Osteoblast (primary cell): ENCODE results near the gene FREM1. TPM values are rescaled to one million over a fixed set of nuclear protein-coding genes. Genes with fewer than 3 reads are reported as not detected.
A peak's percentile ranks its signal among the peaks of the same experiment; 100 is the strongest.

Experiments
- DNase-seq: peaks from one replicate; pipeline ENCODE4 v3.0.0; 2011; ENCODE audit warnings: low spot score, mixed read lengths; ENCODE audit not compliant: insufficient read length; ENCODE audit errors: missing footprints
- H2AFZ ChIP-seq: 2 replicates; pipeline ENCODE4 v1.6.0; 2011; ENCODE audit warnings: mild to moderate bottlenecking, low read length
- H3K27ac ChIP-seq: 2 replicates; pipeline ENCODE4 v1.5.1; 2011; ENCODE audit warnings: mild to moderate bottlenecking, low read depth, low read length, moderate library complexity
- H3K27me3 ChIP-seq: 2 replicates; pipeline ENCODE4 v1.6.0; 2012; ENCODE audit warnings: mild to moderate bottlenecking, control low read depth, inconsistent platforms, low read length, moderate library complexity; ENCODE audit not compliant: insufficient read depth
- H3K36me3 ChIP-seq: 2 replicates; pipeline ENCODE4 v1.5.1; 2011; ENCODE audit warnings: mild to moderate bottlenecking, low read length, control low read depth, moderate library complexity; ENCODE audit not compliant: insufficient read depth
- H3K4me1 ChIP-seq: 2 replicates; pipeline ENCODE4 v1.5.1; 2011; ENCODE audit warnings: mild to moderate bottlenecking, low read length, control low read depth, moderate library complexity; ENCODE audit not compliant: insufficient read depth
- H3K4me2 ChIP-seq: 2 replicates; pipeline ENCODE4 v1.6.0; 2011; ENCODE audit warnings: mild to moderate bottlenecking, low read length; ENCODE audit not compliant: insufficient read depth
- H3K4me3 ChIP-seq: fragments of 200-600 bp; sonication (generic); 3 replicates; pipeline ENCODE4 v1.5.1; 2012; ENCODE audit warnings: mild to moderate bottlenecking, low read length, inconsistent platforms; ENCODE audit not compliant: insufficient read depth
- H3K79me2 ChIP-seq: 2 replicates; pipeline ENCODE4 v1.6.0; 2012; ENCODE audit warnings: mild to moderate bottlenecking, low read length, control low read depth, inconsistent platforms; ENCODE audit not compliant: insufficient read depth
- H3K9me3 ChIP-seq: 2 replicates; pipeline ENCODE4 v1.5.1; 2011; ENCODE audit warnings: low read depth, low read length, control low read depth
- H4K20me1 ChIP-seq: 2 replicates; pipeline ENCODE4 v1.6.0; 2012; ENCODE audit warnings: mild to moderate bottlenecking, low read length, control low read depth; ENCODE audit not compliant: insufficient read depth
- small RNA-seq: library from RNA; depleted of rRNA; stranded (forward); fragments of <200 nt; gene quantifications from one replicate; pipeline ENCODE3, GENCODE V24; 2012
- total RNA-seq: library from RNA; depleted of rRNA; stranded (reverse); fragments of >200 nt; gene quantifications from 2 replicates; pipeline ENCODE4 v1.2.3, GENCODE V29; 2012
- TF ChIP-seq, protein P1 (sequence below): IDR thresholded peaks from 2 replicates; pipeline ENCODE4 v1.5.1; 2011; ENCODE audit warnings: mild to moderate bottlenecking, low read depth, low read length, moderate library complexity; ENCODE audit errors: extremely low read depth

FREM1 gene
- total RNA-seq, 1 donor = 0.72 TPM

DNA sequence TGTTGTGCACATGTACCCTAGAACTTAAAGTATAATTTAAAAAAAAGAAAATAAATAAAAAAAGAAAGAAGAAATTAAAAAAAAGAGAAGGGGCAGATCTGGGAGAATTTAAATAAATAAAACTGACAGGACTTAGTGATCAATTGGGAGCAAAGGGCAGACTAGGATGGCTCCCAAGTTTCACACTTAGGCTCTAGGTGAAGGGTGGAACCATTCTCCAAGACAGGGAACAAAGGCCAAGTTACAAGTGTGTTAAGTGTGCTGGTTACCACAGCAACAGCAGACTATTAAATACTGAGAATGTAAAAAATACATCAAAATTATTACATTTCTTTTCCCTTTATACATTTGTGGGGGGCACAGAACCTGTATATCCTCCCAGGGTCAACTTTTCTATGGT, 224.1 kb downstream of the FREM1 start:
- H3K27ac ChIP-seq = peak overlapping the region; percentile 36
- peaks cover 23% of the 10 kb centered on the region for H3K79me2 ChIP-seq
- no peak for DNase-seq
- H3K27me3 ChIP-seq = no peaks in the 10 kb centered on the region
- no peaks in the 10 kb centered on the region for H4K20me1 ChIP-seq
- peaks cover 5% of the 10 kb centered on the region for H3K36me3 ChIP-seq
- H2AFZ ChIP-seq = no peak overlapping the region
- peaks cover 20% of the 10 kb centered on the region for H3K4me1 ChIP-seq
- TF ChIP-seq, protein P1, sequence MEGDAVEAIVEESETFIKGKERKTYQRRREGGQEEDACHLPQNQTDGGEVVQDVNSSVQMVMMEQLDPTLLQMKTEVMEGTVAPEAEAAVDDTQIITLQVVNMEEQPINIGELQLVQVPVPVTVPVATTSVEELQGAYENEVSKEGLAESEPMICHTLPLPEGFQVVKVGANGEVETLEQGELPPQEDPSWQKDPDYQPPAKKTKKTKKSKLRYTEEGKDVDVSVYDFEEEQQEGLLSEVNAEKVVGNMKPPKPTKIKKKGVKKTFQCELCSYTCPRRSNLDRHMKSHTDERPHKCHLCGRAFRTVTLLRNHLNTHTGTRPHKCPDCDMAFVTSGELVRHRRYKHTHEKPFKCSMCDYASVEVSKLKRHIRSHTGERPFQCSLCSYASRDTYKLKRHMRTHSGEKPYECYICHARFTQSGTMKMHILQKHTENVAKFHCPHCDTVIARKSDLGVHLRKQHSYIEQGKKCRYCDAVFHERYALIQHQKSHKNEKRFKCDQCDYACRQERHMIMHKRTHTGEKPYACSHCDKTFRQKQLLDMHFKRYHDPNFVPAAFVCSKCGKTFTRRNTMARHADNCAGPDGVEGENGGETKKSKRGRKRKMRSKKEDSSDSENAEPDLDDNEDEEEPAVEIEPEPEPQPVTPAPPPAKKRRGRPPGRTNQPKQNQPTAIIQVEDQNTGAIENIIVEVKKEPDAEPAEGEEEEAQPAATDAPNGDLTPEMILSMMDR = no peak
- no peaks in the 10 kb centered on the region for H3K9me3 ChIP-seq
- H3K4me2 ChIP-seq = no peak overlapping the region
- no peak overlapping the region for H3K4me3 ChIP-seq

Small RNAs within 50 kb of the gene (small RNA-seq; reads per million reads assigned to genes)
- not detected for gene RNU6-1260P

Other genes with a start within 250 kb of the FREM1 start
- 10.1 and 10.6 TPM in 2 replicates for gene ZDHHC21, start 217.0 kb downstream of the FREM1 start, total RNA-seq
- gene CER1, start 187.7 kb downstream of the FREM1 start, total RNA-seq = not detected in 2 replicates